GM10266 (cell line): ENCODE results near the gene PLAAT5.

Source experiments
- DNase-seq: peaks from one replicate; pipeline ENCODE4 v3.0.0; 2012; ENCODE audit errors: extremely low spot score
- CTCF ChIP-seq: IDR thresholded peaks from 2 replicates; pipeline ENCODE4 v1.5.1; 2012; ENCODE audit warnings: mild to moderate bottlenecking, low read depth; ENCODE audit not compliant: control insufficient read depth, insufficient read depth; ENCODE audit errors: missing control alignments

PLAAT5 gene

GRCh38 chr11:63510360-63511047 lies 19.5 kb upstream of the PLAAT5 start:
- no peak for TF ChIP-seq CTCF

GRCh38 chr11:63508745-63509144 lies 17.8 kb upstream of the PLAAT5 start:
- no peak for DNase-seq
- TF ChIP-seq CTCF: no peak

More at GRCh38 chr11:63510360-63511047, 19.5 kb upstream of the PLAAT5 start:
- DNase-seq: no peak

- peak; percentile 47 for TF ChIP-seq CTCF
- DNase-seq: no peak
These were observed 17.0 kb upstream of the PLAAT5 start for GRCh38 chr11:63508009-63508408.

GRCh38 chr11:63507511-63507910 lies 16.5 kb upstream of the PLAAT5 start:
- DNase-seq: no peak
- no peak for TF ChIP-seq CTCF

- TF ChIP-seq CTCF: no peak
- no peak for DNase-seq
These were observed 15.9 kb upstream of the PLAAT5 start for GRCh38 chr11:63506876-63507275.

GRCh38 chr11:63505857-63506528 lies 15.0 kb upstream of the PLAAT5 start, which contains the start of gene LGALS12:
Gene LGALS12 (plus strand): TSS chr11:63506084. CDS start chr11:63506459, 375 bp downstream.
- DNase-seq: peak; percentile 7

More at GRCh38 chr11:63505857-63506528, 15.0 kb upstream of the PLAAT5 start, which contains the start of gene LGALS12:
- no peak for TF ChIP-seq CTCF
